Lower leg skin (tissue), 4 donors: ENCODE data around the gene NR1D1. TPM values are rescaled to one million over a fixed set of nuclear protein-coding genes. Genes with fewer than 3 reads are reported as not detected.
"Not testable (repeated sequence)": the region's sequence is repeated elsewhere in the genome, so short reads cannot be mapped to it uniquely, and the experiment has no call there.

ENCODE experiments used
- DNase-seq, 2 donors: peaks; one replicate each; pipeline ENCODE4 v3.0.0-alpha.2; 2019; ENCODE audit warnings: low spot score in 2 of 2
- H3K4me3 ChIP-seq: fragments of 200-600 bp; sonication (generic); 2 replicates; pipeline ENCODE4 v1.5.1; 2017; ENCODE audit warnings: mild to moderate bottlenecking, low read depth; ENCODE audit not compliant: poor library complexity, severe bottlenecking
- POLR2A ChIP-seq, 2 donors: fragments of 450-650 bp; IDR thresholded peaks; one replicate each; pipeline ENCODE4 v1.6.1; 2016 to 2017; ENCODE audit warnings: antibody characterized with exemption in 2 of 2, mild to moderate bottlenecking in 1 of 2, moderate library complexity in 1 of 2
- WGBS, 2 donors: methylation state at CpG; one replicate each; pipeline ENCODE4 v1.1.5; 2018; 5-methylcytosine and 5-hydroxymethylcytosine counted together
- intact Hi-C: fragments of 100-400 bp; cut with DNase I; formaldehyde crosslinking; loops from one replicate; pipeline ENCODE4 v1.15.0; 2023; ENCODE audit warnings: low total_unique reads
- total RNA-seq, 4 donors: library from RNA; depleted of rRNA; stranded (reverse); fragments of >200 nt; gene quantifications; one replicate each; pipeline ENCODE4 v1.1.0, GENCODE V29; 2016
- TF ChIP-seq, protein P1 (sequence below), 3 donors: fragments of 450-650 bp; IDR thresholded peaks; one replicate each; pipeline ENCODE4 v1.5.1; 2016; ENCODE audit warnings: antibody characterized with exemption in 3 of 3, mild to moderate bottlenecking in 3 of 3, moderate library complexity in 2 of 3

The NR1D1 gene
- 100 to 1,000 TPM; 111 to 194 (median 148) TPM for total RNA-seq

DNA sequence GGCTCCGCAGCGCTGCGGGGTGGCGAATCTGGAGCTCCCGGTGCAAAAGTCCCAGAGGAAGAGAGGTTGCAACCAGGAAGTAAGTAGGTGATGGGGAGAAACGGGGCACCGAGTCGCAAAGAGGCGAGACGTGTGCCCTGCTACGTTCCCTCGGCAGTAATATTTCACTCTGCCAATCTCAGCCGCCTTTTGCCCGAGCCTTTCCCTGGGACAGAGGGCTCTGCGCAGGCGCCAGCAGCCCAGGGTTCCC lies at the start of gene NR1D1:
Gene NR1D1, minus strand, starts transcription at position 171 of the 250 bp plus-strand sequence. CDS start 495 bp downstream, outside the sequence.
- no peak for DNase-seq
- intact Hi-C loops: no loop called here
- WGBS, 2 donors: 0% methylated on average over 16 of the region's 16 CpGs
- peak in 1 of 2 donors; percentile 84 for TF ChIP-seq POLR2A (IDR thresholded peaks at IDR 0.05)
- TF ChIP-seq, protein P1, sequence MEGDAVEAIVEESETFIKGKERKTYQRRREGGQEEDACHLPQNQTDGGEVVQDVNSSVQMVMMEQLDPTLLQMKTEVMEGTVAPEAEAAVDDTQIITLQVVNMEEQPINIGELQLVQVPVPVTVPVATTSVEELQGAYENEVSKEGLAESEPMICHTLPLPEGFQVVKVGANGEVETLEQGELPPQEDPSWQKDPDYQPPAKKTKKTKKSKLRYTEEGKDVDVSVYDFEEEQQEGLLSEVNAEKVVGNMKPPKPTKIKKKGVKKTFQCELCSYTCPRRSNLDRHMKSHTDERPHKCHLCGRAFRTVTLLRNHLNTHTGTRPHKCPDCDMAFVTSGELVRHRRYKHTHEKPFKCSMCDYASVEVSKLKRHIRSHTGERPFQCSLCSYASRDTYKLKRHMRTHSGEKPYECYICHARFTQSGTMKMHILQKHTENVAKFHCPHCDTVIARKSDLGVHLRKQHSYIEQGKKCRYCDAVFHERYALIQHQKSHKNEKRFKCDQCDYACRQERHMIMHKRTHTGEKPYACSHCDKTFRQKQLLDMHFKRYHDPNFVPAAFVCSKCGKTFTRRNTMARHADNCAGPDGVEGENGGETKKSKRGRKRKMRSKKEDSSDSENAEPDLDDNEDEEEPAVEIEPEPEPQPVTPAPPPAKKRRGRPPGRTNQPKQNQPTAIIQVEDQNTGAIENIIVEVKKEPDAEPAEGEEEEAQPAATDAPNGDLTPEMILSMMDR (IDR thresholded peaks at IDR 0.05): no peak
- H3K4me3 ChIP-seq: peak within 1 kb of the TSS; percentile 93

DNA sequence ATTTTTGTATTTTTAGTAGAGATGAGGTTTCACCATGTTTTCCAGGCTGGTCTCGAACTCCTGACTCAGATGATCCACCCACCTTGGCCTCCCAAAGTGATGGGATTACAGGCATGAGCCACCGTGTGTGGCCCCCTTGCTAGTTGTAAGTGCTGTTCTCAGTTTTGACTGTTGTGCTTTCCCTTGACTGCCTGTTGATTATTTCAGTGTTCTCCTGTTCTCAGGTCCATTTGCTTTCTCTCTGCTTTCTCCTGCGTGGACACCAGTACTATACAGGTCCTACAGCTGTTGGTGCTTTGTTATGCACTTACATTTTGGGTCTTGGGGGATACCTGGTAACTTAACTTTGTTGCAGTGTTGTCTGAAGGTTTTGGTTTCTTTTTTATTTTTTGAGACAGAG lies 48.1 kb upstream of the NR1D1 start:
- 84 to 95% methylated on average over 3 of the region's 3 CpGs for WGBS, 2 donors
- intact Hi-C loops: no loop called here
- TF ChIP-seq, protein P1 (IDR thresholded peaks at IDR 0.05): no peak
- TF ChIP-seq POLR2A (IDR thresholded peaks at IDR 0.05): no peak
- DNase-seq: no peak
- H3K4me3 ChIP-seq: no peak overlapping the region

DNA sequence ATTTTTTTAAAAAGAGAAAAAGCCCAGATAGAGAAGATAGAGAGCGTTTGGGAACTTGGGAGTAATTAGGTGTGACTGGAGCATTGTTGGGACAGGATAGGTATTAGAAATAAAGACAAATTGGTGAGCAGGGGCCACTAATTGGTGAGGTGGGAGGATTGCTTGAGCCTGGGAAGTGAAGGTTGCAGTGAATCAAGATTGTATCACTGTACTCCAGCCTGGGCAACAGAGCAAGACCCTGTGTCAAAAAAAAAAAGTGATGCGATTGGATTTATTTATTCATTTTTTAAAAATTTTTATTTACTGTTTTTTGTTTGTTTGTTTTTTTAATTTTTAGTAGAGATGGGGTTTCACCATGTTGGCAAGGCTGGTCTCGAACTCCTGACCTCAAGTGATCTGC lies 45.1 kb upstream of the NR1D1 start:
- no peak for TF ChIP-seq POLR2A (IDR thresholded peaks at IDR 0.05)
- TF ChIP-seq, protein P1 (IDR thresholded peaks at IDR 0.05): no peak
- no peak for DNase-seq
- WGBS, 2 donors: 95 to 96% methylated on average over 3 of the region's 3 CpGs
- intact Hi-C loops: no loop called here
- H3K4me3 ChIP-seq: no peak overlapping the region

DNA sequence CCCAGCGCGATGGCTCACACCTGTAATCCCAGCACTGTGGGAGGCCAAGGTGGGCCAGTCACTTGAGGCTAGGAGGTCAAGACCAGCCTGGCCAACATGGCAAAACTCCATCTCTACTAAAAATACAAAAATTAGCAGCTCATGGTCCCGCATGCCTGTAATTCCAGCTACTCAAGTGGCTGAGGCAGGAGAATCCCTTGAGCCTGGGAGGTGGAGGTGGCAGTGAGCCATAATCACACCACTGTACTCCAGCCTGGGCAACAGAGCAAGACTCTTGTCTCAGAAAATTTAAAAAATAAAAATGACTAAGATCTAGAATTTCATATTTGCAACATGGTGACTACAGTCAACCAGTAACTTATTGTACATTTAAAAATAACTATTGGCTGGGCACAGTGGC lies 42.8 kb upstream of the NR1D1 start:
- DNase-seq, H3K4me3 ChIP-seq, intact Hi-C loops: not testable (repeated sequence)
- WGBS, 2 donors: 93 to 95% methylated on average over 3 of the region's 3 CpGs

DNA sequence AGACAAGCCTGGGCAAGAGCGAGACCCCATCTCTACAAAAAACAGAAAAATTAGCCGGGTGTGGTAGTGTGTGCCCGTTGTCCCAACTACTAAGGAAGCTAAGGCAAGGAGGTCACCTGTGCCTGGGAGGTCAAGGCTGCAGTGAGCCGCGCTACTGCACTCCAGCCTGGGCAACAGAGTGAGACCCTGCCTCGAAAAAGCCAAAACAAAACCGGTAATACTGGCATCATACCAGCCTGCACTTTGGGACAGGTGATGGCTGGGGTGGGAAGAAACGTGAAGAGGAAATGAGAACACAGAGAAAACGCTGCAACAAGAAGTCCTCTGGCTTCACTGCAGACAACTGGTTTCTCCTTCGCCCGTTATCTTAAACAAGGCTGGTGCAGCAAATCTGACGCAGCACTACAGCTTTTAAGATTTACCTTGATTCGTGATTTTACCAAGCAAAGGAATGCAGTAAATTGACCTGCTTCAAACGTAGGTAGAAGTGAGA lies 39.2 kb upstream of the NR1D1 start:
- TF ChIP-seq, protein P1 (IDR thresholded peaks at IDR 0.05): no peak
- TF ChIP-seq POLR2A (IDR thresholded peaks at IDR 0.05): no peak
- intact Hi-C loops: no loop called here
- DNase-seq: no peak
- WGBS, 2 donors: 3 to 14% methylated on average over 14 of the region's 14 CpGs
- H3K4me3 ChIP-seq: peak overlapping the region; percentile 36

DNA sequence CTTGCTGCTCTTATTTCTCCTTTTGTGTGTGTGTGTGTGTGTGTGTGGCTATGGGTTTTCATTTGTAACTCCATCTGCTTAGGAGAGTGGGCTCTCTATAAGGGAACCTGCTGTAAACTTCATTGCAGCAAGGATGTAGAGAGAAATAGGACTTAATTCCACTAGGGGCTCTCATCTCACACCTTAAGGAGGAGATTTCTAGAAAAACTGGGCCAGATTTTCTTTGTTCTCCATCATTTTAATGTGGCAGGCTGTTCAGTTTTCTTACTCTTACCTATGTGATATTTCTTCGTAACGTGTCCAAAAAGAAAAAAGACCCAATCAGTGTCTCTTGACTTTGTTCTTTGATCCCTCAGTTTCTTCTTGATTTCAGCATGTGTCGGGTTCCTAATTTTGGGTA lies 35.4 kb upstream of the NR1D1 start:
- 92 to 94% methylated on average over 3 of the region's 3 CpGs for WGBS, 2 donors
- no peak for DNase-seq
- no peak overlapping the region for H3K4me3 ChIP-seq
- intact Hi-C loops: no loop called here
- no peak for TF ChIP-seq POLR2A (IDR thresholded peaks at IDR 0.05)
- TF ChIP-seq, protein P1 (IDR thresholded peaks at IDR 0.05): no peak
